ENCODE data around the gene GOLPH3. TPM values are rescaled to one million over a fixed set of nuclear protein-coding genes. Genes with fewer than 3 reads are reported as not detected.

The GOLPH3 gene
- total and polyA plus RNA-seq, 8 donors, result 77.0 to 93.8 (median 85.6) TPM

- DNase-seq (no peak), ATAC-seq (no peak)
- no peaks in the 10 kb centered on the region for H3K27me3 ChIP-seq
- peaks cover 0 to 69% of the 10 kb centered on the region in 2 donors for H3K36me3 ChIP-seq
- H3K9me3 ChIP-seq, result no peaks in the 10 kb centered on the region
- peaks cover 0 to 6% of the 10 kb centered on the region in 2 donors for H3K4me1 ChIP-seq
- H3K27ac ChIP-seq, result no peak overlapping the region
- TF ChIP-seq CTCF (IDR thresholded peaks at IDR 0.05), result no peak
- intact Hi-C loops (cut with DNase I), result no loop called here
- no peak overlapping the region for H3K4me3 ChIP-seq
Measured at GRCh38 chr5:32138839-32139493, 35.2 kb downstream of the GOLPH3 start.

- intact Hi-C loops (cut with DNase I), result no loop called here
- no peaks in the 10 kb centered on the region for H3K27me3 ChIP-seq
- no peak for DNase-seq
- no peaks in the 10 kb centered on the region for H3K9me3 ChIP-seq
- H3K36me3 ChIP-seq, result peaks cover 0 to 68% of the 10 kb centered on the region in 2 donors
- no peak for TF ChIP-seq CTCF (IDR thresholded peaks at IDR 0.05)
- H3K4me1 ChIP-seq, result peaks cover 0 to 7% of the 10 kb centered on the region in 2 donors
- H3K4me3 ChIP-seq, result no peak overlapping the region
- no peak for ATAC-seq
- no peak overlapping the region for H3K27ac ChIP-seq
Measured at GRCh38 chr5:32136342-32136741, 37.8 kb downstream of the GOLPH3 start.

GRCh38 chr5:32135086-32135485 lies 39.0 kb downstream of the GOLPH3 start:
- no peak for TF ChIP-seq CTCF (IDR thresholded peaks at IDR 0.05)
- ATAC-seq, result no peak
- peaks cover 0 to 61% of the 10 kb centered on the region in 2 donors for H3K36me3 ChIP-seq

GRCh38 chr5:32132757-32133156 lies 41.4 kb downstream of the GOLPH3 start:
- no peaks in the 10 kb centered on the region for H3K27me3 ChIP-seq
- DNase-seq (no peak), ATAC-seq (no peak)
- TF ChIP-seq CTCF (IDR thresholded peaks at IDR 0.05), result no peak
- H3K36me3 ChIP-seq, result peaks cover 0 to 63% of the 10 kb centered on the region in 2 donors
- H3K27ac ChIP-seq, result no peak overlapping the region
- H3K4me3 ChIP-seq, result no peak overlapping the region
- no peaks in the 10 kb centered on the region for H3K9me3 ChIP-seq
- peaks cover 0 to 12% of the 10 kb centered on the region in 2 donors for H3K4me1 ChIP-seq
- intact Hi-C loops (cut with DNase I), result no loop called here

More at GRCh38 chr5:32135086-32135485, 39.0 kb downstream of the GOLPH3 start:
- H3K9me3 ChIP-seq, result no peaks in the 10 kb centered on the region
- intact Hi-C loops (cut with DNase I), result no loop called here
- H3K27me3 ChIP-seq, result no peaks in the 10 kb centered on the region
- no peak for DNase-seq
- no peak overlapping the region for H3K27ac ChIP-seq
- H3K4me1 ChIP-seq, result peaks cover 0 to 7% of the 10 kb centered on the region in 2 donors
- H3K4me3 ChIP-seq, result no peak overlapping the region

GRCh38 chr5:32131604-32132003 lies 42.5 kb downstream of the GOLPH3 start:
- intact Hi-C loops (cut with DNase I), result no loop called here
- no peaks in the 10 kb centered on the region for H3K27me3 ChIP-seq
- no peak overlapping the region for H3K4me3 ChIP-seq
- no peak for ATAC-seq
- no peaks in the 10 kb centered on the region for H3K9me3 ChIP-seq
- no peak for TF ChIP-seq CTCF (IDR thresholded peaks at IDR 0.05)
- H3K4me1 ChIP-seq, result peaks cover 0 to 16% of the 10 kb centered on the region in 2 donors
- no peak overlapping the region for H3K27ac ChIP-seq
- no peak for DNase-seq
- peaks cover 0 to 58% of the 10 kb centered on the region in 2 donors for H3K36me3 ChIP-seq
